GM12801 (cell line): ENCODE measurements around the gene CD36.

Experiments
- TF ChIP-seq, protein P1 (sequence below): IDR thresholded peaks from one replicate; pipeline ENCODE4 v1.5.1; 2011; ENCODE audit warnings: control low read depth; ENCODE audit not compliant: insufficient read length; ENCODE audit errors: extremely low read depth

Gene CD36

DNA sequence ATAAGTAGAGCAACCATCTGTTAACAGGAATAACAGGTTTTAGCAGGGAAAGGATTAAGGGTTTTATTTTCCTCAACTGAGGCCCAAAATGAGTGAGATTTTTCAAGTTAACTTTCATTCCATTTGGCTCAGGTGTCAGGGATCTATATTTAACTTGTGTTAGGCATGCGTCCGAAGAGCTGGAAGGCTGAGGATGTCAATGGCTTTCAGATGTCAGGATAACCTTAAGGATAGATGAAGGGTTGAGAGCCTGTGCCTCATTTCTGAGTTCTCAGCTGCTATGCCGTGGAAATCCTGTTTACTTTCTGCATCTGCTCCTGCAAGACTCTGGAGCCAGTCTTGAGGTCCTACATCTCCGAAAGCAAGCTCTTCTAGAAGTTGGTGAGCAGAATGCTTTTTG, 36.4 kb upstream of the CD36 start:
- TF ChIP-seq, protein P1, sequence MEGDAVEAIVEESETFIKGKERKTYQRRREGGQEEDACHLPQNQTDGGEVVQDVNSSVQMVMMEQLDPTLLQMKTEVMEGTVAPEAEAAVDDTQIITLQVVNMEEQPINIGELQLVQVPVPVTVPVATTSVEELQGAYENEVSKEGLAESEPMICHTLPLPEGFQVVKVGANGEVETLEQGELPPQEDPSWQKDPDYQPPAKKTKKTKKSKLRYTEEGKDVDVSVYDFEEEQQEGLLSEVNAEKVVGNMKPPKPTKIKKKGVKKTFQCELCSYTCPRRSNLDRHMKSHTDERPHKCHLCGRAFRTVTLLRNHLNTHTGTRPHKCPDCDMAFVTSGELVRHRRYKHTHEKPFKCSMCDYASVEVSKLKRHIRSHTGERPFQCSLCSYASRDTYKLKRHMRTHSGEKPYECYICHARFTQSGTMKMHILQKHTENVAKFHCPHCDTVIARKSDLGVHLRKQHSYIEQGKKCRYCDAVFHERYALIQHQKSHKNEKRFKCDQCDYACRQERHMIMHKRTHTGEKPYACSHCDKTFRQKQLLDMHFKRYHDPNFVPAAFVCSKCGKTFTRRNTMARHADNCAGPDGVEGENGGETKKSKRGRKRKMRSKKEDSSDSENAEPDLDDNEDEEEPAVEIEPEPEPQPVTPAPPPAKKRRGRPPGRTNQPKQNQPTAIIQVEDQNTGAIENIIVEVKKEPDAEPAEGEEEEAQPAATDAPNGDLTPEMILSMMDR: no peak

DNA sequence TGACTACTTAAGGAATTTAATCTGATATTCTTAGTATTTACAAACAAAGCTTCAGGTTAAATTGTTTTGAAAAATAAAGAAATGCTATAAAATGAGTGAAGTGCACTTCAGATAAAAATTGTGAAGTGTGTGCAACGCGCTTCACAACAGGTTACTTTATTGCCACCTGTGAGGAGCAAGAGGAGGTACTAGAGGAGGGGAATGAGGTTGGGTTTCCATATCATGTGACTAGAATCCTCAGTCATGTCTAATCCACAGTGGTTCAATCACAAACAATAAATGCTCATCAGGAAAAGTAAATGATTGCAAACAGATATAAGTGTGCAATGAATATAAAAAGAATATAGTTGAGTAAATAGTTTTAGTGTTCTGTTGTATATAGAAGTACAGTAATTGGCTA, 34.5 kb upstream of the CD36 start:
- TF ChIP-seq, protein P1: no peak

DNA sequence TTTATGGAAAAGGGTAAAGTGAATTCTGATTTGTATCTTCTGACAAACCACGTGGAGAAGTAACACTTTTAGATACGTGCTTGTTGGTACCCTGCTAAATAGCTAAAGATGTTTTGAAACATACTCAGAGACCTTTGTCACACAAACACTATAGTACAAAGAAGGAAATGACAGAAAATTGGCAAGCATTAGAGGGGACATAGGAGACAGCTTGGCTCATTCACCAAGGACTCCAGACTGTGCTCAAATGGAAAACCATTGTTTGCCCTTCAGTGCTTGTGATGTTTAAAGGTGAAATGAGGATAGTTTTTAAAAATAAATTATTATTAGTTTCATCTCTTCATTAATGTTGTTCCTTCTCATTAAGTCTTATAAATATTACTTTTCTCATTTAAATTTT, 34.0 kb upstream of the CD36 start:
- TF ChIP-seq, protein P1: no peak

DNA sequence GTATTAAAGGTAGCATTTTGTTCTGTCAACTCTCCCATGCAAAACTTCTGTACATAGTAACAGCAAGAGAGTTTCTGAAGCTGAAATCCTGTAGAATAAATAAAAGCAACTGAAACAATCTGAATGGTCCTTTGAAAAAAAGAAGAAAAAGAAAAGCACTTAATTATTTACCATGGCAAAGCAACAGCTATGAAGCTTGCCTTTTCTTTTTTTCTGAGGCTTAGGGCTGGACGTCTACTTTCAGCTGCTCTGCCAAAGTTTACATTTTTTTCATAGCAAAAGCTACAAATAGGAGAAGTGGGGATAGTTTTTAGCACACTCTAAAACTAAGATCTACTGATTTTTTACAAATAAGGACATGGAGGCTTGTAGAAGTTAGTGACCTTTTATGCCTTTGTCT, 31.3 kb upstream of the CD36 start:
- TF ChIP-seq, protein P1: no peak

DNA sequence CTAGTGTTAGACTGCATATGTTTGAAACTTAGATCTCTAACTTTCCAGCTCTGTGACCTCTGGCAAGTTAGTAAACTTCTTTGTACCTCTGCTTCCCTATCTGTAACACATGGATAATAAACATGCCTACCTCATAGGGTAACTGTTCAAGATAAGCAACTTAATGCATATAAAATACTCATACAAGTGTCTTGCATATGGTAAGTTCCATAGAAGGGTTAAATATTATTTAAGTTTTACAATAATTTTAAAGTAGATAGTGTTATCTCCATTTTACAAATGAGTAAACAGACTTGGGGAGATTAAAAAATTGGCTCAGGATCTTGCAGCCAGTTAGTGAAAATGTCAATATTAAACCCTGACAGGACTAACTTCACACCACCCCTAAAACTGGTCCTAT, 30.1 kb upstream of the CD36 start:
- TF ChIP-seq, protein P1: no peak

DNA sequence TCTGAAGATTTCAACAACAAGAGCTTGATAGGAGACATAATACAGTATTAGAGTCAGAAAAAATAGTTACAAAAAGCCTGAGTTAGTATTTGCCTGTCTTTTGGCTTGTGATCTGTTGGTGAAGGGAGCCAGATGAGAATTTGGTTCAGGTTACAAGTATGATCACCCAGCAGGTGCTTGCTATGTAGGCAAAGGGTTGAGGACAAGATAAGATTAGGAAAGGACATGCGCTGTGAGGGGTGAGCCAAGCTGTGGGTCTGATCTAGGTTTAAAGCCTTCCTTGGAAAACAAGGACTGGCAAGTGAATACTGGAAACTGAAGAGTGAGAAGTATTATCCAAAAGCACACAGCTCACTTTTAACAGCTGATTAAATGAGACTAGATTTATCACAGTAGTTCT, 28.7 kb upstream of the CD36 start:
- TF ChIP-seq, protein P1: no peak

DNA sequence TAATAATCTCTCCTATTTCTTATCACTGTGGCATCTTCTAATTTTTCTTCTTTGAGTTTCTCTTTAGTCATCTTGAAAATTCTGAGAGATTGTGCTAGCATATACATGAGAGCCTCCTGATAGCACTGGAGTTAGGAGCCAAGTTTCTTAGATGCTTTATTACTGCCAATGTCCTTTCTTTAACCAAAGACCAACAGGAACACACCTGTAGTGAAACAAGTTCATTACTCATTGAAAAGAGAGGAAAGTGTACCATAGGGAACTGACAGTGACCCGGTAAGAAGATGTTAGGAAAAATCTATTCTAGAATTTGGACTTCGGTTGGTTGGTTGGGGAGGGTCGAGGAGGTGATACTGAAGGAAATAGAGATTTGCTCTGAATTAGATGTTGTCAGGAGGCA, 27.1 kb upstream of the CD36 start:
- TF ChIP-seq, protein P1: no peak

DNA sequence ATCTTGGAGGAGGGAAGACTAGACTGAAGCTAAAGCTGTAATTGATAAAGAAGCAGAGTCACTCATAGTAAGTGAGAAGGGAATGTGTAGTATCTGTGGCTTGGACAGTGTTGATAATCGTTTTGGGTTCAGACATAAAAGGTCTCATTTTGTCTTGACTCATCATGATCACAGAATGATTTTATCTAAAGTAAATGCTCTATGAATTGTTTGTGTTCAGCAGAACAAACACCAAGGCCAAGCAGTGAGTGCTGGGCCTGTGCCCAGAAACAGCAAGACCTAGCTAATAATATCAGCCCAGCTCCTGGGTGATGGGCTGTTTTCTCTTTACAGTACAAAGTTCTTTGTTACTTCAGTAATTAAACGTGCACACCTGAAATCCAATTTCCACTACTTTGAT, 26.7 kb upstream of the CD36 start:
- TF ChIP-seq, protein P1: no peak
